KMS-11 (cell line): ENCODE measurements around the gene ST7.

Source experiments
- H2AFZ ChIP-seq: fragments of 200-600 bp; sonication (generic); 2 replicates; pipeline ENCODE4 v1.6.1; 2016; ENCODE audit warnings: antibody characterized with exemption, mixed run types, low read depth
- H3K27ac ChIP-seq: fragments of 200-600 bp; sonication (generic); 2 replicates; pipeline ENCODE4 v1.6.1; 2016; ENCODE audit warnings: mild to moderate bottlenecking, mixed run types
- H3K27me3 ChIP-seq: fragments of 200-600 bp; sonication (generic); 2 replicates; pipeline ENCODE4 v1.6.1; 2017; ENCODE audit warnings: mild to moderate bottlenecking, low read depth, mixed run types, moderate library complexity; ENCODE audit not compliant: insufficient read depth
- H3K36me3 ChIP-seq: fragments of 200-600 bp; sonication (generic); 2 replicates; pipeline ENCODE4 v1.6.1; 2017; ENCODE audit warnings: mild to moderate bottlenecking, mixed run types; ENCODE audit not compliant: insufficient read depth
- H3K4me1 ChIP-seq: fragments of 200-600 bp; sonication (generic); 2 replicates; pipeline ENCODE4 v1.6.1; 2016; ENCODE audit warnings: mild to moderate bottlenecking, low read depth, mixed run types; ENCODE audit not compliant: poor library complexity, severe bottlenecking
- H3K4me2 ChIP-seq: fragments of 200-600 bp; sonication (generic); 2 replicates; pipeline ENCODE4 v1.7.0; 2016; ENCODE audit warnings: mild to moderate bottlenecking, mixed run types
- H3K4me3 ChIP-seq: fragments of 200-600 bp; sonication (generic); IDR thresholded peaks from 2 replicates; pipeline ENCODE4 v1.6.1; 2017; ENCODE audit warnings: low read depth, low read length, mixed read lengths; ENCODE audit not compliant: insufficient read depth
- H3K79me2 ChIP-seq: fragments of 200-600 bp; sonication (generic); 2 replicates; pipeline ENCODE4 v1.6.1; 2016; ENCODE audit warnings: low read depth, mixed run types; ENCODE audit not compliant: insufficient read depth
- H3K9ac ChIP-seq: fragments of 200-600 bp; sonication (generic); 2 replicates; pipeline ENCODE4 v1.6.1; 2016; ENCODE audit warnings: mild to moderate bottlenecking, mixed run types
- H4K20me1 ChIP-seq: fragments of 200-600 bp; sonication (generic); 2 replicates; pipeline ENCODE4 v1.6.1; 2016; ENCODE audit warnings: mild to moderate bottlenecking, mixed run types; ENCODE audit not compliant: insufficient read depth
- CTCF ChIP-seq: fragments of 200-600 bp; sonication (generic); conservative IDR thresholded peaks from 2 replicates; pipeline ENCODE4 v1.6.1; 2017; ENCODE audit warnings: low read depth, mild to moderate bottlenecking, antibody characterized with exemption, low read length, moderate library complexity, mixed read lengths

The ST7 gene

DNA sequence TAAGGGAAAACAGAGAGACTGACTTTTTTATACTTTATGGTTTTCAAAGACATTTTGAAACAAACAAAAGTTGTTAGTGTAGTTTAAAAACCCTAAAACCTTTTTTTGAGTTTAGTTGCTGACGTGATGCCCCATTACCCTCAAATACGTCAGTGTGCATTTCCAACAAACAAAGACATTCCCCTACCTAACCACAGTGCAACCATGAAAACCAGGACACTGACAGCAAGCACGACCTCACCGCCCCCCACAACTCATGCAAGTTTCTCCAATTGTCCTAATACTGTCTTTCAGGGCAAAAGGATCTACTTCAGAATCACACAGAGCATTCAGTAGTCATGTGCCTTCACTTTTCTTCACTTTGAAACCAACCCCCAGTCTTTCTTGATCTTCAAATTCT lies 294.5 kb downstream of the ST7 start:
- no peaks in the 10 kb centered on the region for H3K79me2 ChIP-seq
- no peaks in the 10 kb centered on the region for H3K4me1 ChIP-seq
- H3K9ac ChIP-seq: no peak overlapping the region
- TF ChIP-seq CTCF: no peak
- no peaks in the 10 kb centered on the region for H3K27me3 ChIP-seq
- no peaks in the 10 kb centered on the region for H4K20me1 ChIP-seq
- no peak overlapping the region for H3K27ac ChIP-seq
- H2AFZ ChIP-seq: no peak overlapping the region
- no peak overlapping the region for H3K4me3 ChIP-seq
- no peak overlapping the region for H3K4me2 ChIP-seq
- no peaks in the 10 kb centered on the region for H3K36me3 ChIP-seq

- H4K20me1 ChIP-seq: no peaks in the 10 kb centered on the region
- H3K4me3 ChIP-seq: no peak overlapping the region
- H2AFZ ChIP-seq: no peak overlapping the region
- TF ChIP-seq CTCF: no peak
- no peaks in the 10 kb centered on the region for H3K4me1 ChIP-seq
- H3K36me3 ChIP-seq: no peaks in the 10 kb centered on the region
- H3K27ac ChIP-seq: no peak overlapping the region
- H3K9ac ChIP-seq: no peak overlapping the region
- H3K27me3 ChIP-seq: no peaks in the 10 kb centered on the region
- no peak overlapping the region for H3K4me2 ChIP-seq
- no peaks in the 10 kb centered on the region for H3K79me2 ChIP-seq
Observed at GRCh38 chr7:117248829-117249228, 295.5 kb downstream of the ST7 start.

GRCh38 chr7:117249696-117250095 lies 296.4 kb downstream of the ST7 start:
- TF ChIP-seq CTCF: no peak
- Histone ChIP-seq H3K27ac (no peak overlapping the region), H3K79me2 (no peaks in the 10 kb centered on the region)

GRCh38 chr7:117250245-117250644 lies 296.9 kb downstream of the ST7 start:
- H3K4me2 ChIP-seq: no peak overlapping the region
- no peaks in the 10 kb centered on the region for H4K20me1 ChIP-seq
- H3K4me1 ChIP-seq: no peaks in the 10 kb centered on the region
- no peaks in the 10 kb centered on the region for H3K36me3 ChIP-seq
- no peaks in the 10 kb centered on the region for H3K27me3 ChIP-seq
- TF ChIP-seq CTCF: no peak
- no peak overlapping the region for H3K27ac ChIP-seq
- H2AFZ ChIP-seq: no peak overlapping the region
- no peak overlapping the region for H3K9ac ChIP-seq
- no peaks in the 10 kb centered on the region for H3K79me2 ChIP-seq
- no peak overlapping the region for H3K4me3 ChIP-seq

More at GRCh38 chr7:117249696-117250095, 296.4 kb downstream of the ST7 start:
- Histone ChIP-seq H3K4me1 (no peaks in the 10 kb centered on the region), H4K20me1 (no peaks in the 10 kb centered on the region), H3K4me2 (no peak overlapping the region), H2AFZ (no peak overlapping the region), H3K36me3 (no peaks in the 10 kb centered on the region), H3K27me3 (no peaks in the 10 kb centered on the region), H3K9ac (no peak overlapping the region), H3K4me3 (no peak overlapping the region)
